HG02571 (cell line): ENCODE measurements around the gene EIF5A.
A peak's percentile ranks its signal among the peaks of the same experiment; 100 is the strongest.
"Not testable (repeated sequence)": the region's sequence is repeated elsewhere in the genome, so short reads cannot be mapped to it uniquely, and the experiment has no call there.

Experiments used
- ATAC-seq: cut with Tn5 transposase; IDR thresholded peaks from one replicate; pipeline ENCODE4 v1.9.1; 2021; ENCODE audit warnings: mild to moderate bottlenecking, moderate library complexity; ENCODE audit not compliant: unreplicated experiment

The EIF5A gene

GRCh38 chr17:7329374-7329996, 22.1 kb downstream of the EIF5A start:
- peak; percentile 53 for ATAC-seq

GRCh38 chr17:7329997-7330637, 22.7 kb downstream of the EIF5A start:
- ATAC-seq, result peak; percentile 30

- no peak for ATAC-seq
Observed at GRCh38 chr17:7330638-7331015, 23.2 kb downstream of the EIF5A start.

GRCh38 chr17:7332111-7332510, 24.7 kb downstream of the EIF5A start:
- ATAC-seq, result no peak

DNA sequence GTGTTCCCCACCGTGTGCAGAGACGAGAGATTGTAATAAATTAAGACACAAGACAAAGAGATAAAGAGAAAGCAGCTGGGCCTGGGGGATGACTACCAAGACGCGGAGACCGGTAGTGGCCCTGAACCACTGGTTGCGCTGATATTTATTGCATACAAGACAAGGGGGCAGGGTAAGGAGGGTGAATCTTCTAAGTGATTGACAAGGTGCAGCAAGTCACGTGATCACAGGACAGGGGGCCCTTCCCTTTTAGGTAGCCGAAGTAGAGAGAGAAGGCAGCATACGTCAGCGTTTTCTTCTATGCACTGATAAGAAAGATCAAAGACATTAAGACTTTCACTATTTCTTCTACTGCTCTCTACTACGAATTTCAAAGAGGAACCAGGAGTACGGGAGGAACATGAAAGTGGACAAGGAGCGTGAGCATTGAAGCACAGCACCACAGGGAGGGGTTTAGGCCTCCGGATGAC, 25.2 kb downstream of the EIF5A start:
- ATAC-seq, result not testable (repeated sequence)

DNA sequence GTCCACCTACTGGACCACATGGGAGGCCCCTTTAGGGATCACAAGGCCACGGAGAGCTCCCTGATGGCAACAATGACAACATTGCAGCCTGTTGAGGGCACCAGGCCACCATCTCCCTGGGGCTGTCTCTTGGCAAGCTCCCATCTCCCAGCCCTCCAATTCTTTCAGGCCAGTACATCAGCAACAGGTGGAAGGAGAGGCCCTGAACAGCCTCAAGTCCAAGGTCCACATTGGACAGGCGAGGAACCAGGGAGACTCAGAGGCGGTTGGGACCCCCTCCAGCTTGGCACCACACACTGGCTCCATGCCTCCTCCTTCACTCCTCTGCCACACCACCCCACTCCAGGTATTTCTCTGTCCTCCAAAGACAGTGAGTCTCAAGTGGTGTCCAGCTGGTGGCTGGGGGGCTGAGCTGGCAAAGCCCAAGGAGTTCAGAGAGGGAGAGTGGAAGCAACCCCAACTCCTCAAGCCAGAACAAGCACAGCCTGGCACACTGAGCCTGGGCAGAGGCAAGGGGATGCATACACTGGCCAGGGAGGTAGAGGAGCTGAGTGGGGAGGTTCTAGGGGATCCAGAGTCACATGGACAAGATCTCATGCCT, 27.6 kb downstream of the EIF5A start:
- ATAC-seq, result no peak

GRCh38 chr17:7335765-7336164, 28.3 kb downstream of the EIF5A start:
- ATAC-seq, result not testable (repeated sequence)

DNA sequence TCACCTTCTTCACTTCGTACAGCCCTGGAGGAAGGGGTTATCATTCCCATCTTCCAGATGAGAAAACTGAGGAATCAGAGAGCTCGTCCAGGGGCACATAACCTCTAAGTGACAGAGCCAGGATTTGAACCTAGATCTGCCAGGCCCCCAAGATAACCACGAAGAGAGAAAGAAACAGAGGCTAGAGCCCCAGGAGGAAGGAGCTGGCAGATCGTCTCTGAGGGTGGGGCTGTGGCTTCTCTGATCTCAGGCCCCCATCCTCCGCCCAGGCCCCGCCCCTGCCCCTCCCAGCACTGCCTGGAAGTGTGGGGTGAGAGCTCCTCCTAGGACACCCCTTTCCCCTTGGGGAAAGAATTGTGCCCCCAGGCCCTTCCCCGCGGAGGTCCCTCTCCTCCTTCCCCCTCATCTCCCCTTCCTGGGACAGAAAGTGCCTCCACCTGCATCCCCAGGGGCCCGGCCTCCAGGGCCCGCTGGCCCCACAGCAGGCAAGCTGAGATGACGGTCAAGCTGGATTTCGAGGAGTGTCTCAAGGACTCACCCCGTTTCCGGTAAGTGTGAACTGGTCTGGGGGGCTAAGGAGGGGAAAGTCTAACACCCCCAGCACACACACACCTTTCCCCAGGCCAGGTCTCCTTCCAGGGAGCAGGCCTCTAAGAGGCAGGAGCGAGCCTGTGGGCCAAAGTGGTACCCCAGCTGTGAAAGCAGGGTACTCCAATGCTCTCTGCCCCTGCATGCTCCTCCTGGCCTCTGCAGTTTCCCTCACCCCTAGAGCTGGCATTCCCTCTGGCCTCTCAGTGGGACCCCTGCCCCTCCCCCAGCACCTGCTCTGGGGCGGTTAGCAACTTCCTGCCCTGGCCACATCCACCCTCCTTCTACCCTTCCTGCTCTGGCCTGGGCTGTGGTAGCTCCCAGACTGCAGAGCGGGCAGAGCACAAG, 29.1 kb downstream of the EIF5A start, which contains the start of gene ACAP1:
ACAP1 (plus strand) TSS at position 290 of the 936 bp plus-strand sequence; CDS start at position 496, 206 bp downstream.
- ATAC-seq, result peak; percentile 63

- not testable (repeated sequence) for ATAC-seq
Observed at GRCh38 chr17:7337600-7337999, 30.2 kb downstream of the EIF5A start.

DNA sequence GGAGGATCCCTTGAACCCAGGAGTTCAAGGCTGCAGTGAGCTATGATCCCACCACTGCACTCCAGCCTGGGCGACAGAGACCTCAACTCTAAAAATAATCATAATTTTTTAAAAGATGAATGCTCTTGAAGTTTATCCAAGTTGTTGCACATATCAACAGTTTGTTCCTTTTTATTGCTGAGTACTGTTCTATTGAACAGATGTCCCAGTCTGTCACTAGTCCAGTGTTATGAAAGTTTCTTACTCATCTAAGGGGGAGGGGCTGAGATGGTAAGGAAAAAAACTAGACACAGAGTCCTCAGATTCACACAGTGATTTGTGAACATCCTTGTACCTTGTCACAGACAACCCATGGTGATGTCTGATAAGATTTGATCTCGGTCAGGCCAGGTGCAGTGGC, 32.8 kb downstream of the EIF5A start:
- ATAC-seq, result no peak

DNA sequence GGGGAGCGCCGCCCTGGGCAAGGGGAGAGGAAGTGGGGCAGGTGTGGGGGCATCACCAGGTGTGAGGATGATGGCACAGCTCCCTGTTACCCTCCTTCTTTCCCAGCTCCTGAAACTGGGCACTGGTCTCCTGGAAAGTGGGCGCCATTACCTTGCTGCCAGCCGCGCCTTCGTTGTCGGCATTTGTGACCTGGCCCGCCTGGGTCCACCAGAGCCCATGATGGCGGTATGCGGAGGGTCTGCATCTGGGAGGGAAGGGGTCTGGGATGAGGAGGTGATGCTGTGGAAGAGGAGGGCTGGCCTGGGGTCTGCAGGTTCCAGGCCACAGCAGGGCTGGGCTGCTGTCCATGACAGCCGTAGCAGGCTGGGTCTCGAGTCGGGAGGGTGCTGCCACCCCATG, 34.4 kb downstream of the EIF5A start:
- ATAC-seq, result no peak

DNA sequence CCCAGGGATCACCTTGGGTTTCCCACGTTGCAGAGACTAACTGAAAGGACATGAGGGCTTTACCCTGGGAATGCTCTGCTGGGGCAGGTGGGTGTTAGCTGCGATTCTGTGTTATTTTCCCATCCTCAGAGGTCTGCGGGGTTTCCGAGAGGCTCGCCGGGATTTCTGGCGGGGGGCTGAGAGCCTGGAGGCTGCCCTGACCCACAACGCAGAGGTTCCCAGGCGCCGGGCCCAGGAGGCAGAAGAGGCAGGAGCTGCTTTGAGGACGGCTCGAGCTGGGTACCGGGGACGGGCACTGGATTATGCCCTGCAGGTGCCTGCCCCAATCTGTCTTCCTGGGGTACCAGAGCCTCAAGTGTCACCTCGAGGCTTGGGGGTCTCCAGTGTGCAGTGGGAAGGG, 35.8 kb downstream of the EIF5A start:
- ATAC-seq, result no peak

GRCh38 chr17:7346761-7347614, 39.6 kb downstream of the EIF5A start:
- ATAC-seq, result no peak

GRCh38 chr17:7347630-7348477, 40.4 kb downstream of the EIF5A start:
- no peak for ATAC-seq

- no peak for ATAC-seq
Observed at GRCh38 chr17:7348478-7349242, 41.2 kb downstream of the EIF5A start.

- ATAC-seq, result peak; percentile 50
Observed at GRCh38 chr17:7351665-7352502, 44.5 kb downstream of the EIF5A start, which contains the start of gene KCTD11. TSS of gene KCTD11 (plus strand) at chr17:7352162.

- no peak for ATAC-seq
Observed at GRCh38 chr17:7352503-7352889, 45.1 kb downstream of the EIF5A start.
